ENCODE measurements around the gene EXOC4.

Gene EXOC4

GRCh38 chr7:133830081-133830480 is 577.2 kb downstream of the EXOC4 start:
- no peak for DNase-seq (ENCODE audit: low spot score)

GRCh38 chr7:133836666-133837065 is 583.8 kb downstream of the EXOC4 start:
- DNase-seq (ENCODE audit: low spot score): no peak

GRCh38 chr7:133837224-133837623 is 584.3 kb downstream of the EXOC4 start:
- DNase-seq (ENCODE audit: low spot score): no peak

GRCh38 chr7:133839121-133839520 is 586.2 kb downstream of the EXOC4 start:
- DNase-seq (ENCODE audit: low spot score): no peak

- DNase-seq (ENCODE audit: low spot score): no peak
These were observed 590.5 kb downstream of the EXOC4 start for GRCh38 chr7:133843341-133843740.

- DNase-seq (ENCODE audit: low spot score): no peak
These were observed 592.1 kb downstream of the EXOC4 start for GRCh38 chr7:133845005-133845404.

GRCh38 chr7:133846203-133846945 is 593.5 kb downstream of the EXOC4 start:
- DNase-seq (ENCODE audit: low spot score): no peak

- no peak for DNase-seq (ENCODE audit: low spot score)
These were observed 597.8 kb downstream of the EXOC4 start for GRCh38 chr7:133850497-133851280.

- no peak for DNase-seq (ENCODE audit: low spot score)
These were observed 598.5 kb downstream of the EXOC4 start for GRCh38 chr7:133851411-133851810.

GRCh38 chr7:133853706-133854276 is 600.9 kb downstream of the EXOC4 start:
- no peak for DNase-seq (ENCODE audit: low spot score)

GRCh38 chr7:133854739-133855138 is 601.9 kb downstream of the EXOC4 start:
- no peak for DNase-seq (ENCODE audit: low spot score)

- no peak for DNase-seq (ENCODE audit: low spot score)
These were observed 604.7 kb downstream of the EXOC4 start for GRCh38 chr7:133857376-133858119.

GRCh38 chr7:133858311-133858710 is 605.4 kb downstream of the EXOC4 start:
- no peak for DNase-seq (ENCODE audit: low spot score)

- no peak for DNase-seq (ENCODE audit: low spot score)
These were observed 606.4 kb downstream of the EXOC4 start for GRCh38 chr7:133859231-133859630.

- DNase-seq (ENCODE audit: low spot score): no peak
These were observed 607.1 kb downstream of the EXOC4 start for GRCh38 chr7:133859871-133860450.

GRCh38 chr7:133860628-133861335 is 607.9 kb downstream of the EXOC4 start:
- DNase-seq (ENCODE audit: low spot score): no peak

GRCh38 chr7:133861876-133862275 is 609.0 kb downstream of the EXOC4 start:
- no peak for DNase-seq (ENCODE audit: low spot score)

- no peak for DNase-seq (ENCODE audit: low spot score)
These were observed 610.6 kb downstream of the EXOC4 start for GRCh38 chr7:133863362-133864061.

GRCh38 chr7:133869556-133869955 is 616.7 kb downstream of the EXOC4 start:
- DNase-seq (ENCODE audit: low spot score): no peak

- DNase-seq (ENCODE audit: low spot score): no peak
These were observed 618.9 kb downstream of the EXOC4 start for GRCh38 chr7:133871757-133872156.

GRCh38 chr7:133873187-133873586 is 620.3 kb downstream of the EXOC4 start:
- DNase-seq (ENCODE audit: low spot score): no peak
